ENCODE data around the gene AURKA.

Gene AURKA

GRCh38 chr20:56350842-56351241, 41.2 kb downstream of the AURKA start:
- no peak for ATAC-seq
- TF ChIP-seq GLIS3 (CRISPR knock-in tag; IDR thresholded peaks at IDR 0.05), result no peak
- no peak for TF ChIP-seq ZFP30 (CRISPR knock-in tag; IDR thresholded peaks at IDR 0.05)
- TF ChIP-seq TCF4 (CRISPR knock-in tag; IDR thresholded peaks at IDR 0.05; ENCODE audit: borderline replicate concordance), result no peak
- no peak for TF ChIP-seq TSHZ2 (CRISPR knock-in tag; IDR thresholded peaks at IDR 0.05)
- TF ChIP-seq ESRRG (CRISPR knock-in tag; IDR thresholded peaks at IDR 0.05), result no peak
- TF ChIP-seq SNAI2 (CRISPR knock-in tag; IDR thresholded peaks at IDR 0.05), result no peak
- TF ChIP-seq BACH2 (CRISPR knock-in tag; IDR thresholded peaks at IDR 0.05; ENCODE audit: borderline replicate concordance), result no peak
- TF ChIP-seq ZC3H10 (CRISPR knock-in tag; IDR thresholded peaks at IDR 0.05), result no peak
- TF ChIP-seq ZNF565 (CRISPR knock-in tag; conservative IDR thresholded peaks at IDR 0.05; ENCODE audit: low read depth), result no peak
- TF ChIP-seq TOX (CRISPR knock-in tag; IDR thresholded peaks at IDR 0.05; ENCODE audit: borderline replicate concordance), result no peak
- no peak for TF ChIP-seq RARB (CRISPR knock-in tag; IDR thresholded peaks at IDR 0.05)
- no peak for TF ChIP-seq ZNF70 (CRISPR knock-in tag; IDR thresholded peaks at IDR 0.05)
- no peak for TF ChIP-seq CREB5 (CRISPR knock-in tag; IDR thresholded peaks at IDR 0.05; ENCODE audit: low read depth)
- TF ChIP-seq ARNTL (CRISPR knock-in tag; IDR thresholded peaks at IDR 0.05; ENCODE audit: borderline replicate concordance, low read depth), result no peak
- no peak for TF ChIP-seq ZFP3 (CRISPR knock-in tag; IDR thresholded peaks at IDR 0.05)
- no peak for TF ChIP-seq ISL1 (CRISPR knock-in tag; IDR thresholded peaks at IDR 0.05)
- TF ChIP-seq PATZ1 (CRISPR knock-in tag; IDR thresholded peaks at IDR 0.05; ENCODE audit: borderline replicate concordance), result no peak
- no peak for TF ChIP-seq CSDC2 (CRISPR knock-in tag; IDR thresholded peaks at IDR 0.05)
- TF ChIP-seq OSR1 (CRISPR knock-in tag; IDR thresholded peaks at IDR 0.05), result no peak

GRCh38 chr20:56348746-56349145, 43.3 kb downstream of the AURKA start:
- no peak for TF ChIP-seq ZFP3 (CRISPR knock-in tag; IDR thresholded peaks at IDR 0.05)
- no peak for TF ChIP-seq ISL1 (CRISPR knock-in tag; IDR thresholded peaks at IDR 0.05)
- no peak for TF ChIP-seq TCF4 (CRISPR knock-in tag; IDR thresholded peaks at IDR 0.05; ENCODE audit: borderline replicate concordance)
- TF ChIP-seq ZNF565 (CRISPR knock-in tag; conservative IDR thresholded peaks at IDR 0.05; ENCODE audit: low read depth), result no peak
- TF ChIP-seq ZNF70 (CRISPR knock-in tag; IDR thresholded peaks at IDR 0.05), result no peak
- no peak for TF ChIP-seq TSHZ2 (CRISPR knock-in tag; IDR thresholded peaks at IDR 0.05)
- TF ChIP-seq TOX (CRISPR knock-in tag; IDR thresholded peaks at IDR 0.05; ENCODE audit: borderline replicate concordance), result no peak
- TF ChIP-seq ARNTL (CRISPR knock-in tag; IDR thresholded peaks at IDR 0.05; ENCODE audit: borderline replicate concordance, low read depth), result no peak
- TF ChIP-seq PPARA (CRISPR knock-in tag; IDR thresholded peaks at IDR 0.05; ENCODE audit: borderline replicate concordance), result no peak
- TF ChIP-seq SNAI2 (CRISPR knock-in tag; IDR thresholded peaks at IDR 0.05), result no peak
- no peak for TF ChIP-seq ESRRG (CRISPR knock-in tag; IDR thresholded peaks at IDR 0.05)
- no peak for TF ChIP-seq POU6F1 (CRISPR knock-in tag; IDR thresholded peaks at IDR 0.05; ENCODE audit: borderline replicate concordance, low read depth)
- TF ChIP-seq CSRNP3 (CRISPR knock-in tag; IDR thresholded peaks at IDR 0.05), result no peak
- no peak for TF ChIP-seq CSDC2 (CRISPR knock-in tag; IDR thresholded peaks at IDR 0.05)
- TF ChIP-seq ZFP30 (CRISPR knock-in tag; IDR thresholded peaks at IDR 0.05), result no peak
- no peak for TF ChIP-seq GLIS3 (CRISPR knock-in tag; IDR thresholded peaks at IDR 0.05)
- TF ChIP-seq ZC3H10 (CRISPR knock-in tag; IDR thresholded peaks at IDR 0.05), result no peak
- no peak for TF ChIP-seq CREB5 (CRISPR knock-in tag; IDR thresholded peaks at IDR 0.05; ENCODE audit: low read depth)
- no peak for TF ChIP-seq PATZ1 (CRISPR knock-in tag; IDR thresholded peaks at IDR 0.05; ENCODE audit: borderline replicate concordance)
- no peak for ATAC-seq

Data from SK-N-SH treated with all-trans-retinoic acid at 6 μM for 48 hours (cell line).